HG02884 (cell line): ENCODE results near the gene FRMD4B.

Experiments
- ATAC-seq: cut with Tn5 transposase; IDR thresholded peaks from one replicate; pipeline ENCODE4 v1.9.1; 2021; ENCODE audit warnings: mild to moderate bottlenecking, moderate library complexity; ENCODE audit not compliant: unreplicated experiment

FRMD4B gene

GRCh38 chr3:69210068-69210730, 175.7 kb downstream of the FRMD4B start:
- ATAC-seq, result no peak

- no peak for ATAC-seq
Observed at GRCh38 chr3:69209413-69209812, 176.5 kb downstream of the FRMD4B start.

GRCh38 chr3:69207031-69207430, 178.9 kb downstream of the FRMD4B start:
- ATAC-seq, result no peak

- ATAC-seq, result no peak
Observed at GRCh38 chr3:69205385-69205784, 180.5 kb downstream of the FRMD4B start.

- peak; percentile 81 for ATAC-seq
Observed at GRCh38 chr3:69204315-69204957, 181.5 kb downstream of the FRMD4B start.

GRCh38 chr3:69203631-69204314, 182.1 kb downstream of the FRMD4B start:
- peak; percentile 10 for ATAC-seq

- ATAC-seq, result no peak
Observed at GRCh38 chr3:69201658-69202057, 184.2 kb downstream of the FRMD4B start.

- ATAC-seq, result no peak
Observed at GRCh38 chr3:69200384-69201068, 185.4 kb downstream of the FRMD4B start.

GRCh38 chr3:69199942-69200341, 185.9 kb downstream of the FRMD4B start:
- no peak for ATAC-seq

GRCh38 chr3:69197922-69198530, 187.9 kb downstream of the FRMD4B start:
- ATAC-seq, result no peak

- no peak for ATAC-seq
Observed at GRCh38 chr3:69197455-69197854, 188.4 kb downstream of the FRMD4B start.

- ATAC-seq, result no peak
Observed at GRCh38 chr3:69196876-69197275, 189.0 kb downstream of the FRMD4B start.

GRCh38 chr3:69194431-69195165, 191.3 kb downstream of the FRMD4B start:
- ATAC-seq, result no peak

GRCh38 chr3:69193749-69194148, 192.1 kb downstream of the FRMD4B start:
- no peak for ATAC-seq

GRCh38 chr3:69191516-69191915, 194.4 kb downstream of the FRMD4B start:
- no peak for ATAC-seq

GRCh38 chr3:69189487-69189886, 196.4 kb downstream of the FRMD4B start:
- no peak for ATAC-seq

GRCh38 chr3:69186575-69187093, 199.3 kb downstream of the FRMD4B start:
- no peak for ATAC-seq

- ATAC-seq, result no peak
Observed at GRCh38 chr3:69182588-69183316, 203.1 kb downstream of the FRMD4B start.

GRCh38 chr3:69181592-69182211, 204.2 kb downstream of the FRMD4B start:
- no peak for ATAC-seq
